A549 (cell line): ENCODE results near the gene KCTD5. TPM values are rescaled to one million over a fixed set of nuclear protein-coding genes. Genes with fewer than 3 reads are reported as not detected.
"Not testable (repeated sequence)": the region's sequence is repeated elsewhere in the genome, so short reads cannot be mapped to it uniquely, and the experiment has no call there.

Source experiments
- ATAC-seq, 2 experiments: fragments of 200-7000 bp in 1 of 2; fragments of >200 bp in 1 of 2; cut with Nextera tagmentation in 1 of 2; cut with Tn5 transposase in 1 of 2; 3 replicates each; pipeline versions ENCODE4 v1.8.0 to v1.9.1; 2018 to 2020; ENCODE audit warnings: mild to moderate bottlenecking in 1 of 2, moderate library complexity in 1 of 2
- CTCF ChIA-PET: fragments of 300-600 bp; sonication (Branson Sonifier 250); formaldehyde crosslinking; extraction: SDS; loops from one replicate; lab custom pipeline; 2021; ENCODE audit warnings: antibody characterized with exemption, inconsistent platforms; lab: Yijun Ruan, JAX
- POLR2A ChIA-PET: fragments of 350-600 bp; formaldehyde crosslinking; extraction: SDS; loops from one replicate; lab custom pipeline; 2021; ENCODE audit warnings: antibody characterized with exemption, inconsistent platforms; lab: Yijun Ruan, JAX
- DNase-seq, 2 experiments: peaks; one replicate each; pipeline versions ENCODE4 v3.0.0 to v3.0.0-alpha.2; 2011 to 2016; ENCODE audit warnings: low read depth in 1 of 2, low spot score in 1 of 2
- FAIRE-seq: peaks from 2 replicates; lab custom pipeline; 2011; peaks lifted over from hg19 to GRCh38; lab: Jason Lieb, UNC
- H3K27ac ChIP-seq, 2 experiments: fragments of >200 bp; sonication (Bioruptor Twin); formaldehyde crosslinking; 3 replicates each; pipeline ENCODE4 v1.5.1; 2016 to 2017
- H3K4me1 ChIP-seq: fragments of >200 bp; sonication (Bioruptor Twin); formaldehyde crosslinking; 3 replicates; pipeline ENCODE4 v1.6.1; 2016
- H3K4me2 ChIP-seq: fragments of >200 bp; sonication (Bioruptor Twin); formaldehyde crosslinking; 3 replicates; pipeline ENCODE4 v1.6.1; 2016
- H3K4me3 ChIP-seq: fragments of >200 bp; sonication (Bioruptor Twin); formaldehyde crosslinking; 3 replicates; pipeline ENCODE4 v1.5.1; 2016
- H3K9me3 ChIP-seq: fragments of >200 bp; sonication (Bioruptor Twin); formaldehyde crosslinking; 3 replicates; pipeline ENCODE4 v1.6.1; 2016
- BCL3 ChIP-seq: fragments of >200 bp; sonication (Bioruptor Twin); formaldehyde crosslinking; IDR thresholded peaks from 3 replicates; pipeline ENCODE4 v1.6.1; 2016
- CBX8 ChIP-seq: fragments of 200-600 bp; sonication (generic); IDR thresholded peaks from 2 replicates; pipeline ENCODE4 v1.6.1; 2016
- CEBPB ChIP-seq, 2 experiments: fragments of >200 bp in 1 of 2; sonication (Bioruptor Twin) in 1 of 2; formaldehyde crosslinking in 1 of 2; IDR thresholded peaks; 2 replicates each; pipeline ENCODE4 v1.6.1; 2012 to 2016
- CHD2 ChIP-seq: fragments of 150-350 bp; IDR thresholded peaks from 2 replicates; pipeline ENCODE4 v1.6.1; 2014; ENCODE audit warnings: low read length; ENCODE audit not compliant: partially characterized antibody
- CHD4 ChIP-seq: fragments of 200-600 bp; sonication (generic); IDR thresholded peaks from 2 replicates; pipeline ENCODE4 v1.6.1; 2016; ENCODE audit warnings: antibody characterized with exemption, mild to moderate bottlenecking, borderline replicate concordance
- E2F6 ChIP-seq: IDR thresholded peaks from 2 replicates; pipeline ENCODE4 v1.6.1; 2012; ENCODE audit warnings: low read depth, borderline replicate concordance
- EHMT2 ChIP-seq: fragments of 200-600 bp; sonication (generic); IDR thresholded peaks from 2 replicates; pipeline ENCODE4 v1.6.1; 2016; ENCODE audit warnings: antibody characterized with exemption, low read depth, mild to moderate bottlenecking, moderate library complexity
- ESRRA ChIP-seq: fragments of 150-350 bp; IDR thresholded peaks from 2 replicates; pipeline ENCODE4 v1.6.1; 2014; ENCODE audit warnings: mild to moderate bottlenecking, low read length, borderline replicate concordance
- HDAC2 ChIP-seq: fragments of 200-600 bp; sonication (generic); IDR thresholded peaks from 2 replicates; pipeline ENCODE4 v1.6.1; 2016
- HMGXB4 ChIP-seq: fragments of 250-450 bp; sonication (Bioruptor Pico); IDR thresholded peaks from 2 replicates; pipeline ENCODE4 v1.5.0; 2021; ENCODE audit warnings: mild to moderate bottlenecking, moderate library complexity, borderline replicate concordance
- MAX ChIP-seq: IDR thresholded peaks from 2 replicates; pipeline ENCODE4 v1.6.1; 2012
- MYC ChIP-seq: IDR thresholded peaks from 2 replicates; pipeline ENCODE4 v1.6.1; 2012; ENCODE audit warnings: mild to moderate bottlenecking, inconsistent platforms, low read length, improper control_type of control experiment, borderline replicate concordance
- NPAS2 ChIP-seq: fragments of 250-450 bp; sonication (Bioruptor Pico); IDR thresholded peaks from 2 replicates; pipeline ENCODE4 v1.8.0; 2022; ENCODE audit warnings: mild to moderate bottlenecking, moderate library complexity, borderline replicate concordance
- NR3C1 ChIP-seq: fragments of >200 bp; sonication (Bioruptor Twin); formaldehyde crosslinking; IDR thresholded peaks from 3 replicates; pipeline ENCODE4 v1.6.1; 2017
- RAD21 ChIP-seq, 2 experiments: fragments of >200 bp in 1 of 2; sonication (Bioruptor Twin) in 1 of 2; formaldehyde crosslinking in 1 of 2; IDR thresholded peaks in 1 of 2; conservative IDR thresholded peaks in 1 of 2; 2 replicates in 1 of 2; 3 replicates in 1 of 2; pipeline ENCODE4 v1.6.1; 2012 to 2018; ENCODE audit warnings: inconsistent platforms in 1 of 2
- SMC3 ChIP-seq: fragments of >200 bp; sonication (Bioruptor Twin); formaldehyde crosslinking; IDR thresholded peaks from 3 replicates; pipeline ENCODE4 v1.6.1; 2018; ENCODE audit warnings: inconsistent platforms
- TP53 ChIP-seq: fragments of 250-450 bp; sonication (Bioruptor Pico); IDR thresholded peaks from 2 replicates; pipeline ENCODE4 v1.5.0; 2021; ENCODE audit warnings: mild to moderate bottlenecking, moderate library complexity
- ZNF302 ChIP-seq: fragments of 250-450 bp; sonication (Bioruptor Pico); IDR thresholded peaks from 2 replicates; pipeline ENCODE4 v1.9.0; 2021; ENCODE audit warnings: inconsistent platforms, mild to moderate bottlenecking, moderate library complexity
- WGBS: methylation state at CpG from one replicate; pipeline ENCODE4 v1.1.6; 2017; ENCODE audit errors: missing lambda C conversion rate; 5-methylcytosine and 5-hydroxymethylcytosine counted together
- polyA plus RNA-seq, 4 experiments: library from polyadenylated mRNA; depleted of rRNA in 3 of 4; stranded (reverse); fragments of >200 nt; fragmentation: RNase III in 1 of 4; extraction: RNeasy Plus Mini Kit Qiagen cat#74134 plus additional on column Dnase treatment in 1 of 4; gene quantifications; 2 replicates in 3 of 4; 3 replicates in 1 of 4; pipeline ENCODE4 v1.2.3, GENCODE V29; 2011 to 2017

KCTD5 gene
- polyA plus RNA-seq, 2 of the 4 experiments (the other 2 are of a cell fraction) = 22.8 to 26.1 TPM

GRCh38 chr16:2687531-2688308, 5.4 kb downstream of the KCTD5 start:
- Histone ChIP-seq H3K4me2 (no peak overlapping the region), H3K4me1 (no peaks in the 10 kb centered on the region), H3K9me3 (no peaks in the 10 kb centered on the region), H3K27ac (no peak overlapping the region), H3K4me3 (no peak overlapping the region)
- ChIA-PET POLR2A (no interaction called here), CTCF (interaction anchor here (0.7 kb wide), 1 partner anchor 14 kb away, joined by 3 read pairs; no protein-coding TSS in a partner anchor)
- ATAC-seq (no peak), FAIRE-seq (no peak), DNase-seq (no peak)
- WGBS = 91% methylated on average over 18 of the region's 19 CpGs
- TF ChIP-seq NPAS2 (CRISPR knock-in tag) = no peak
- no peak for TF ChIP-seq MYC
- no peak for TF ChIP-seq RAD21 (conservative IDR thresholded peaks at IDR 0.05 in 1 of 2, IDR thresholded peaks at IDR 0.05 in 1 of 2)
- TF ChIP-seq EHMT2 = no peak
- TF ChIP-seq SMC3 = no peak
- TF ChIP-seq CHD4 = no peak

- not testable (repeated sequence) for FAIRE-seq
Observed at GRCh38 chr16:2689422-2689821, 7.1 kb downstream of the KCTD5 start.

GRCh38 chr16:2689968-2690801, 7.9 kb downstream of the KCTD5 start:
- ChIA-PET CTCF (interaction anchor here (1.0 to 1.2 kb wide), 2 partner anchors 13 to 230 kb away, joined by 3 read pairs; no protein-coding TSS in a partner anchor), POLR2A (interaction anchor here (2.3 kb wide), 1 partner anchor 8 kb away, joined by 13 read pairs; the partner anchor contains the start of gene KCTD5)
- FAIRE-seq = no peak
- no peaks in the 10 kb centered on the region for H3K4me1 ChIP-seq
- no peaks in the 10 kb centered on the region for H3K9me3 ChIP-seq
- ATAC-seq = no peak
- H3K27ac ChIP-seq = no peak overlapping the region
- TF ChIP-seq SMC3 (no peak), HDAC2 (no peak), RAD21 (conservative IDR thresholded peaks at IDR 0.05 in 1 of 2, IDR thresholded peaks at IDR 0.05 in 1 of 2) (no peak), CEBPB (IDR thresholded peaks at IDR 0.05) (no peak), HMGXB4 (CRISPR knock-in tag) (no peak), TP53 (CRISPR knock-in tag) (no peak), NR3C1 (no peak), ESRRA (no peak), BCL3 (no peak), CBX8 (no peak), ZNF302 (CRISPR knock-in tag) (no peak), CHD2 (no peak), E2F6 (no peak), MAX (no peak), EHMT2 (no peak)
- 96% methylated on average over 36 of the region's 36 CpGs for WGBS
- no peak overlapping the region for H3K4me2 ChIP-seq
- H3K4me3 ChIP-seq = no peak overlapping the region
- no peak for DNase-seq

More at GRCh38 chr16:2689422-2689821, 7.1 kb downstream of the KCTD5 start:
- CTCF ChIA-PET, H3K9me3 ChIP-seq, DNase-seq, H3K27ac ChIP-seq, ATAC-seq, H3K4me1 ChIP-seq, H3K4me3 ChIP-seq, POLR2A ChIA-PET, H3K4me2 ChIP-seq: not testable (repeated sequence)
- 81% methylated on average over 5 of the region's 13 CpGs for WGBS
